Smooth muscle cell (in vitro differentiated cells): ENCODE data around the gene IL10RB. TPM values are rescaled to one million over a fixed set of nuclear protein-coding genes. Genes with fewer than 3 reads are reported as not detected.
"Not testable (repeated sequence)": the region's sequence is repeated elsewhere in the genome, so short reads cannot be mapped to it uniquely, and the experiment has no call there.

Experiments used
- DNase-seq: peaks from one replicate; lab custom pipeline; 2025; ENCODE audit not compliant: unreplicated experiment; lab: John Stamatoyannopoulos, UW
- H2AFZ ChIP-seq: fragments of 200-600 bp; sonication (generic); 2 replicates; pipeline ENCODE4 v1.6.0; 2016; ENCODE audit warnings: antibody characterized with exemption, low read depth, mild to moderate bottlenecking
- H3F3A ChIP-seq: fragments of 200-600 bp; sonication (generic); 2 replicates; pipeline ENCODE4 v1.6.0; 2017; ENCODE audit warnings: antibody characterized with exemption, low read depth
- H3K27ac ChIP-seq: fragments of 200-600 bp; sonication (generic); 2 replicates; pipeline ENCODE4 v1.5.1; 2016; ENCODE audit warnings: low read depth, mild to moderate bottlenecking
- H3K27me3 ChIP-seq: fragments of 200-600 bp; sonication (generic); 2 replicates; pipeline ENCODE4 v1.6.1; 2016; ENCODE audit warnings: low read depth, mild to moderate bottlenecking
- H3K36me3 ChIP-seq: fragments of 200-600 bp; sonication (generic); 2 replicates; pipeline ENCODE4 v1.5.1; 2016; ENCODE audit warnings: low read depth
- H3K4me1 ChIP-seq: fragments of 200-600 bp; sonication (generic); 2 replicates; pipeline ENCODE4 v1.5.1; 2016; ENCODE audit warnings: low read depth
- H3K4me2 ChIP-seq: fragments of 200-600 bp; sonication (generic); 2 replicates; pipeline ENCODE4 v1.6.0; 2016; ENCODE audit warnings: mild to moderate bottlenecking
- H3K4me3 ChIP-seq: fragments of 200-600 bp; sonication (generic); 2 replicates; pipeline ENCODE4 v1.5.1; 2016; ENCODE audit warnings: mild to moderate bottlenecking
- H3K79me2 ChIP-seq: fragments of 200-600 bp; sonication (generic); 2 replicates; pipeline ENCODE4 v1.6.0; 2016; ENCODE audit warnings: low read depth, mild to moderate bottlenecking
- H3K9ac ChIP-seq: fragments of 200-600 bp; sonication (generic); 2 replicates; pipeline ENCODE4 v1.6.0; 2016; ENCODE audit warnings: low read depth
- H3K9me3 ChIP-seq: fragments of 200-600 bp; sonication (generic); replicated peaks from 2 replicates; pipeline ENCODE4 v1.5.1; 2016; ENCODE audit warnings: low read depth
- H4K20me1 ChIP-seq: fragments of 200-600 bp; sonication (generic); 2 replicates; pipeline ENCODE4 v1.6.0; 2016; ENCODE audit warnings: low read depth
- CTCF ChIP-seq: fragments of 200-600 bp; sonication (generic); IDR thresholded peaks from 2 replicates; pipeline ENCODE4 v1.5.1; 2017; ENCODE audit warnings: borderline replicate concordance, mild to moderate bottlenecking, antibody characterized with exemption; ENCODE audit not compliant: insufficient read depth, poor library complexity, severe bottlenecking
- WGBS: methylation state at CpG from one replicate; pipeline ENCODE4 v1.1.7; 2016; ENCODE audit warnings: low lambda C conversion rate; 5-methylcytosine and 5-hydroxymethylcytosine counted together
- polyA plus RNA-seq: library from polyadenylated mRNA; unstranded; fragments of >200 nt; fragmentation: Nextera tagmentation; extraction: Ambion mirVana; gene quantifications from 2 replicates; pipeline ENCODE4 v1.2.1, GENCODE V29; 2016
- total RNA-seq: library from RNA; depleted of rRNA; stranded (reverse); fragments of >200 nt; gene quantifications from 2 replicates; pipeline ENCODE4 v1.2.3, GENCODE V29; 2014

IL10RB gene
- total and polyA plus RNA-seq, 2 experiments from 2014 or later = 34.4 to 40.2 TPM

DNA sequence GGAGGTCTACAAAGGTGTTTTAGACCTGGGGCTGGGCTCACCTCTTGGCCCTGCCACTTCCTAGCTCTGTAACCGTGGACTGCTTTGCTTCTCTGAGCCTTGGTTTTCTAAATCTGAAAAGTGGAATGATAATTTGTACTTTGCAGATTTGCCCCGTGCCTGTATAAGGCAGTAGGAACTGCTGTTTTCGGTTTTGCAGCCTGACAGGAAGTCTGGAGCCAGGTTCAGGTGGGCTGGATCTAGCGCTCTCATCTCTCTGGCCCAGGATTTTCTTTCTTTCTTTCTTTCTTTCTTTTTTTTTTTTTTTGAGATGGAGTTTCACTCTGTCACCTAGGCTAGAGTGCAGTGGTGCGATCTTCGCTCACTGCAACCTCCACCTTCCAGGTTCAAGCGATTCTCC is 19.2 kb upstream of the IL10RB start:
- no peak for DNase-seq
- 98% methylated on average over 7 of the region's 7 CpGs for WGBS
- H3K4me3 ChIP-seq = no peak overlapping the region
- H3K36me3 ChIP-seq = peaks cover 21% of the 10 kb centered on the region
- H3K79me2 ChIP-seq = peaks cover 6% of the 10 kb centered on the region
- no peaks in the 10 kb centered on the region for H3K9me3 ChIP-seq
- no peaks in the 10 kb centered on the region for H3K4me1 ChIP-seq
- H4K20me1 ChIP-seq = peaks cover 12% of the 10 kb centered on the region
- no peak overlapping the region for H3K27ac ChIP-seq
- no peak overlapping the region for H2AFZ ChIP-seq
- no peak overlapping the region for H3K9ac ChIP-seq
- no peak for TF ChIP-seq CTCF
- no peaks in the 10 kb centered on the region for H3F3A ChIP-seq
- no peak overlapping the region for H3K4me2 ChIP-seq
- H3K27me3 ChIP-seq = no peaks in the 10 kb centered on the region

- no peak overlapping the region for H3K4me2 ChIP-seq
- no peak for DNase-seq
- H3K27ac ChIP-seq = no peak overlapping the region
- H2AFZ ChIP-seq = no peak overlapping the region
- 87% methylated on average over 6 of the region's 6 CpGs for WGBS
- H3K27me3 ChIP-seq = no peaks in the 10 kb centered on the region
- H3K36me3 ChIP-seq = peaks cover 26% of the 10 kb centered on the region
- H3K9ac ChIP-seq = no peak overlapping the region
- TF ChIP-seq CTCF = no peak
- peaks cover 2% of the 10 kb centered on the region for H3K79me2 ChIP-seq
- peaks cover 12% of the 10 kb centered on the region for H4K20me1 ChIP-seq
- H3K4me1 ChIP-seq = no peaks in the 10 kb centered on the region
- H3K4me3 ChIP-seq = no peak overlapping the region
- no peaks in the 10 kb centered on the region for H3K9me3 ChIP-seq
- H3F3A ChIP-seq = no peaks in the 10 kb centered on the region
Observed at GRCh38 chr21:33247599-33247998, 18.6 kb upstream of the IL10RB start.

GRCh38 chr21:33249331-33250002 is 16.7 kb upstream of the IL10RB start:
- Histone ChIP-seq H3K4me2 (no peak overlapping the region), H3K4me1 (no peaks in the 10 kb centered on the region), H2AFZ (no peak overlapping the region), H3K27ac (no peak overlapping the region), H3K4me3 (no peak overlapping the region), H3K36me3 (peaks cover 30% of the 10 kb centered on the region), H3K79me2 (no peaks in the 10 kb centered on the region), H3K9ac (no peak overlapping the region), H4K20me1 (peaks cover under 1% of the 10 kb centered on the region), H3K27me3 (no peaks in the 10 kb centered on the region), H3K9me3 (no peaks in the 10 kb centered on the region), H3F3A (no peaks in the 10 kb centered on the region)
- no peak for TF ChIP-seq CTCF
- 93% methylated on average over 6 of the region's 7 CpGs for WGBS
- DNase-seq = no peak

- no peak overlapping the region for H3K4me2 ChIP-seq
- no peak overlapping the region for H3K9ac ChIP-seq
- WGBS = 98% methylated on average over 2 of the region's 2 CpGs
- H3K27ac ChIP-seq = no peak overlapping the region
- no peaks in the 10 kb centered on the region for H3K79me2 ChIP-seq
- TF ChIP-seq CTCF = no peak
- H3K9me3 ChIP-seq = no peaks in the 10 kb centered on the region
- no peaks in the 10 kb centered on the region for H3F3A ChIP-seq
- peaks cover 30% of the 10 kb centered on the region for H3K36me3 ChIP-seq
- no peaks in the 10 kb centered on the region for H4K20me1 ChIP-seq
- H3K4me3 ChIP-seq = no peak overlapping the region
- no peak overlapping the region for H2AFZ ChIP-seq
- no peak for DNase-seq
- H3K27me3 ChIP-seq = no peaks in the 10 kb centered on the region
- H3K4me1 ChIP-seq = no peaks in the 10 kb centered on the region
Observed at GRCh38 chr21:33251119-33251518, 15.0 kb upstream of the IL10RB start.

GRCh38 chr21:33253382-33253781 is 12.8 kb upstream of the IL10RB start:
- H3K4me3 ChIP-seq, H3K4me2 ChIP-seq, DNase-seq, H4K20me1 ChIP-seq, H3F3A ChIP-seq, H3K4me1 ChIP-seq, H3K9ac ChIP-seq, H3K27me3 ChIP-seq, H3K79me2 ChIP-seq, H3K9me3 ChIP-seq, H3K27ac ChIP-seq, H2AFZ ChIP-seq: not testable (repeated sequence)
- peaks cover 33% of the 10 kb centered on the region for H3K36me3 ChIP-seq
- over 99% methylated on average over 6 of the region's 6 CpGs for WGBS
